HG03520 (cell line): ENCODE measurements around the gene C1QTNF12.

ENCODE experiments used
- ATAC-seq: cut with Tn5 transposase; IDR thresholded peaks from one replicate; pipeline ENCODE4 v1.9.1; 2021; ENCODE audit warnings: mild to moderate bottlenecking, moderate library complexity; ENCODE audit not compliant: unreplicated experiment

Gene C1QTNF12

GRCh38 chr1:1215080-1215676 is 31.3 kb downstream of the C1QTNF12 start:
- no peak for ATAC-seq

GRCh38 chr1:1213345-1214265 is 32.9 kb downstream of the C1QTNF12 start, which contains the start of gene TNFRSF4:
TNFRSF4 (minus strand) TSS chr1:1214153; CDS start chr1:1214127, 26 bp downstream.
- no peak for ATAC-seq

GRCh38 chr1:1212780-1213344 is 33.7 kb downstream of the C1QTNF12 start:
- no peak for ATAC-seq

GRCh38 chr1:1211541-1212441 is 34.7 kb downstream of the C1QTNF12 start:
- ATAC-seq = no peak

GRCh38 chr1:1210726-1211540 is 35.6 kb downstream of the C1QTNF12 start:
- ATAC-seq = no peak

GRCh38 chr1:1208713-1209433 is 37.6 kb downstream of the C1QTNF12 start:
- no peak for ATAC-seq

GRCh38 chr1:1207571-1207892 is 39.0 kb downstream of the C1QTNF12 start:
- no peak for ATAC-seq

- no peak for ATAC-seq
These were observed 39.5 kb downstream of the C1QTNF12 start for GRCh38 chr1:1206966-1207531.

GRCh38 chr1:1206376-1206965 is 40.1 kb downstream of the C1QTNF12 start, which contains the start of gene TNFRSF18:
TNFRSF18 (minus strand) TSS chr1:1206592; CDS start chr1:1206571, 21 bp downstream.
- ATAC-seq = no peak

GRCh38 chr1:1205769-1206375 is 40.6 kb downstream of the C1QTNF12 start:
- no peak for ATAC-seq

- no peak for ATAC-seq
These were observed 41.3 kb downstream of the C1QTNF12 start for GRCh38 chr1:1204998-1205768.

- no peak for ATAC-seq
These were observed 42.0 kb downstream of the C1QTNF12 start for GRCh38 chr1:1204425-1204920.

GRCh38 chr1:1203561-1204424 is 42.7 kb downstream of the C1QTNF12 start:
- no peak for ATAC-seq

GRCh38 chr1:1202831-1203560 is 43.5 kb downstream of the C1QTNF12 start:
- no peak for ATAC-seq
